DMS79 treated with DMSO at 0.1 percent for 48 hours (cell line): ENCODE results near the gene GSC2.

Source experiments
- DNase-seq: peaks from one replicate; lab custom pipeline; 2025; lab: John Stamatoyannopoulos, UW

Gene GSC2

GRCh38 chr22:19149991-19150390 lies at the start of gene GSC2:
TSS of gene GSC2 (minus strand) at chr22:19150292. CDS start at chr22:19150283, 9 bp downstream.
- DNase-seq = no peak

- no peak for DNase-seq
Observed at GRCh38 chr22:19199479-19199878, 49.4 kb upstream of the GSC2 start.

- no peak for DNase-seq
Observed at GRCh38 chr22:19197997-19198865, 48.1 kb upstream of the GSC2 start.

GRCh38 chr22:19196841-19197612 lies 46.9 kb upstream of the GSC2 start:
- no peak for DNase-seq

- DNase-seq = no peak
Observed at GRCh38 chr22:19195796-19196731, 46.0 kb upstream of the GSC2 start.

GRCh38 chr22:19194766-19195536 lies 44.9 kb upstream of the GSC2 start:
- DNase-seq = no peak

GRCh38 chr22:19193879-19194278 lies 43.8 kb upstream of the GSC2 start:
- no peak for DNase-seq

GRCh38 chr22:19187716-19188563 lies 37.8 kb upstream of the GSC2 start:
- DNase-seq = no peak

- no peak for DNase-seq
Observed at GRCh38 chr22:19184276-19184997, 34.3 kb upstream of the GSC2 start.

GRCh38 chr22:19183216-19183615 lies 33.1 kb upstream of the GSC2 start:
- DNase-seq = no peak

GRCh38 chr22:19182472-19183157 lies 32.5 kb upstream of the GSC2 start:
- no peak for DNase-seq

- DNase-seq = no peak
Observed at GRCh38 chr22:19181786-19182471, 31.8 kb upstream of the GSC2 start.

GRCh38 chr22:19180740-19181410 lies 30.8 kb upstream of the GSC2 start:
- no peak for DNase-seq

GRCh38 chr22:19180234-19180633 lies 30.1 kb upstream of the GSC2 start:
- no peak for DNase-seq

GRCh38 chr22:19179497-19180048 lies 29.5 kb upstream of the GSC2 start:
- peak; percentile 54 for DNase-seq

- DNase-seq = peak; percentile 25
Observed at GRCh38 chr22:19178657-19179496, 28.8 kb upstream of the GSC2 start, which contains the start of gene SLC25A1. TSS of gene SLC25A1 (minus strand) at chr22:19178736. CDS start at chr22:19178673, 63 bp downstream.
